HEK293 (cell line): ENCODE results near the gene SYNJ2.

Experiments
- CTCF ChIA-PET: fragments of 350-600 bp; formaldehyde crosslinking; extraction: SDS; loops from one replicate; lab custom pipeline; 2021; ENCODE audit warnings: antibody characterized with exemption; lab: Yijun Ruan, JAX
- POLR2A ChIA-PET: fragments of 300-600 bp; formaldehyde crosslinking; extraction: SDS; loops from one replicate; lab custom pipeline; 2020; ENCODE audit warnings: antibody characterized with exemption, inconsistent platforms; lab: Yijun Ruan, JAX
- H3K27ac ChIP-seq: fragments of 200-500 bp; sonication (Bioruptor generic); 2 replicates; pipeline ENCODE4 v1.5.1; 2014; ENCODE audit warnings: low read depth, low read length, control low read depth, inconsistent platforms; ENCODE audit errors: extremely low read depth
- H3K36me3 ChIP-seq, 2 experiments: fragments of 200-500 bp in 1 of 2; sonication (Bioruptor generic) in 1 of 2; 1 replicate in 1 of 2; 2 replicates in 1 of 2; pipeline ENCODE4 v1.5.1; 2014 to 2017; ENCODE audit warnings: inconsistent platforms in 2 of 2, low read length in 2 of 2; ENCODE audit not compliant: control insufficient read depth in 2 of 2, insufficient read depth in 1 of 2
- H3K4me1 ChIP-seq: fragments of 200-500 bp; sonication (Bioruptor generic); 2 replicates; pipeline ENCODE4 v1.5.1; 2014; ENCODE audit warnings: mild to moderate bottlenecking, low read length, inconsistent platforms; ENCODE audit not compliant: control insufficient read depth, insufficient read depth
- H3K4me3 ChIP-seq: 2 replicates; pipeline ENCODE4 v1.5.1; 2011; ENCODE audit warnings: low read depth, mild to moderate bottlenecking, control low read depth, low read length, moderate library complexity
- H3K9me3 ChIP-seq: fragments of 200-500 bp; sonication (Bioruptor generic); 2 replicates; pipeline ENCODE4 v1.5.1; 2014; ENCODE audit warnings: low read depth, low read length, inconsistent platforms; ENCODE audit not compliant: control insufficient read depth, insufficient read depth
- EGR2 ChIP-seq: fragments of 450-650 bp; formaldehyde crosslinking; IDR thresholded peaks from 2 replicates; pipeline ENCODE4 v1.5.1; 2016; ENCODE audit warnings: low read depth, missing biosample characterization, missing genetic modification characterization
- GLIS1 ChIP-seq: fragments of 450-650 bp; formaldehyde crosslinking; IDR thresholded peaks from 2 replicates; pipeline ENCODE4 v1.5.1; 2016; ENCODE audit warnings: missing biosample characterization, missing genetic modification characterization
- GLIS2 ChIP-seq: fragments of 450-650 bp; formaldehyde crosslinking; IDR thresholded peaks from 2 replicates; pipeline ENCODE4 v1.5.1; 2016; ENCODE audit warnings: missing biosample characterization, missing genetic modification characterization
- HIC1 ChIP-seq: fragments of 450-650 bp; formaldehyde crosslinking; IDR thresholded peaks from 2 replicates; pipeline ENCODE4 v1.5.1; 2016; ENCODE audit warnings: missing biosample characterization, missing genetic modification characterization
- IKZF3 ChIP-seq: fragments of 450-650 bp; IDR thresholded peaks from 2 replicates; pipeline ENCODE4 v1.5.0; 2018; ENCODE audit warnings: missing biosample characterization, mild to moderate bottlenecking, missing genetic modification characterization, moderate library complexity
- KLF1 ChIP-seq: fragments of 450-650 bp; formaldehyde crosslinking; IDR thresholded peaks from 2 replicates; pipeline ENCODE4 v1.5.1; 2016; ENCODE audit warnings: missing biosample characterization, missing genetic modification characterization
- KLF8 ChIP-seq: fragments of 450-650 bp; formaldehyde crosslinking; IDR thresholded peaks from 2 replicates; pipeline ENCODE4 v1.5.1; 2016; ENCODE audit warnings: missing biosample characterization, missing genetic modification characterization
- KLF9 ChIP-seq: fragments of 450-650 bp; formaldehyde crosslinking; IDR thresholded peaks from 2 replicates; pipeline ENCODE4 v1.5.1; 2016; ENCODE audit warnings: missing biosample characterization, missing genetic modification characterization, low read depth
- WT1 ChIP-seq: fragments of 450-650 bp; formaldehyde crosslinking; IDR thresholded peaks from 2 replicates; pipeline ENCODE4 v1.5.1; 2016; ENCODE audit warnings: missing biosample characterization, missing genetic modification characterization
- ZBTB6 ChIP-seq: fragments of 450-650 bp; formaldehyde crosslinking; IDR thresholded peaks from 2 replicates; pipeline ENCODE4 v1.5.1; 2017; ENCODE audit warnings: missing biosample characterization, missing genetic modification characterization
- ZEB2 ChIP-seq: fragments of 450-650 bp; formaldehyde crosslinking; IDR thresholded peaks from 2 replicates; pipeline ENCODE4 v1.5.1; 2016; ENCODE audit warnings: missing biosample characterization, missing genetic modification characterization
- ZFP3 ChIP-seq: fragments of 450-650 bp; formaldehyde crosslinking; IDR thresholded peaks from 2 replicates; pipeline ENCODE4 v1.5.1; 2016; ENCODE audit warnings: low read depth, missing biosample characterization, missing genetic modification characterization
- ZIC2 ChIP-seq: fragments of 450-650 bp; formaldehyde crosslinking; IDR thresholded peaks from 2 replicates; pipeline ENCODE4 v1.5.1; 2016; ENCODE audit warnings: missing biosample characterization, missing genetic modification characterization
- ZNF202 ChIP-seq: fragments of 450-650 bp; formaldehyde crosslinking; IDR thresholded peaks from 2 replicates; pipeline ENCODE4 v1.5.1; 2016; ENCODE audit warnings: missing biosample characterization, missing genetic modification characterization, borderline replicate concordance
- ZNF248 ChIP-seq: fragments of 450-650 bp; formaldehyde crosslinking; IDR thresholded peaks from 2 replicates; pipeline ENCODE4 v1.5.1; 2017; ENCODE audit warnings: missing biosample characterization, missing genetic modification characterization
- ZNF324 ChIP-seq: fragments of 450-650 bp; formaldehyde crosslinking; IDR thresholded peaks from 2 replicates; pipeline ENCODE4 v1.5.1; 2016; ENCODE audit warnings: missing biosample characterization, missing genetic modification characterization
- ZNF335 ChIP-seq: fragments of 450-650 bp; formaldehyde crosslinking; conservative IDR thresholded peaks from 2 replicates; pipeline ENCODE4 v1.5.1; 2016; ENCODE audit warnings: missing biosample characterization, missing genetic modification characterization
- ZNF404 ChIP-seq: fragments of 450-650 bp; formaldehyde crosslinking; IDR thresholded peaks from 2 replicates; pipeline ENCODE4 v1.5.1; 2017; ENCODE audit warnings: missing biosample characterization, missing genetic modification characterization
- ZNF548 ChIP-seq: fragments of 450-650 bp; formaldehyde crosslinking; IDR thresholded peaks from 2 replicates; pipeline ENCODE4 v1.5.1; 2016; ENCODE audit warnings: missing biosample characterization, missing genetic modification characterization
- ZNF555 ChIP-seq: fragments of 450-650 bp; formaldehyde crosslinking; conservative IDR thresholded peaks from 2 replicates; pipeline ENCODE4 v1.5.1; 2017; ENCODE audit warnings: missing biosample characterization, mild to moderate bottlenecking, missing genetic modification characterization, inconsistent platforms
- ZNF626 ChIP-seq: fragments of 450-650 bp; sonication (Bioruptor Pico); formaldehyde crosslinking; IDR thresholded peaks from 2 replicates; pipeline ENCODE4 v1.5.1; 2018; ENCODE audit warnings: missing biosample characterization, missing genetic modification characterization, inconsistent platforms
- ZNF629 ChIP-seq: fragments of 450-650 bp; formaldehyde crosslinking; IDR thresholded peaks from 2 replicates; pipeline ENCODE4 v1.5.1; 2017; ENCODE audit warnings: missing biosample characterization, missing genetic modification characterization
- ZNF670 ChIP-seq: fragments of 450-650 bp; formaldehyde crosslinking; IDR thresholded peaks from 2 replicates; pipeline ENCODE4 v1.5.1; 2016; ENCODE audit warnings: missing biosample characterization, missing genetic modification characterization, low read depth
- ZNF776 ChIP-seq: fragments of 450-650 bp; formaldehyde crosslinking; IDR thresholded peaks from 2 replicates; pipeline ENCODE4 v1.5.0; 2017; ENCODE audit warnings: missing biosample characterization, missing genetic modification characterization, borderline replicate concordance
- ZSCAN30 ChIP-seq: fragments of 450-650 bp; IDR thresholded peaks from 2 replicates; pipeline ENCODE4 v1.5.1; 2018; ENCODE audit warnings: missing biosample characterization, mild to moderate bottlenecking, missing genetic modification characterization, moderate library complexity
- ZXDB ChIP-seq: fragments of 450-650 bp; formaldehyde crosslinking; IDR thresholded peaks from 2 replicates; pipeline ENCODE4 v1.5.1; 2016; ENCODE audit warnings: missing biosample characterization, missing genetic modification characterization
- TF ChIP-seq, protein P1 (sequence below): fragments of 450-650 bp; formaldehyde crosslinking; IDR thresholded peaks from 2 replicates; pipeline ENCODE4 v1.5.1; 2016; ENCODE audit warnings: missing biosample characterization, missing genetic modification characterization
- TF ChIP-seq, protein P2 (sequence below): fragments of 450-650 bp; formaldehyde crosslinking; IDR thresholded peaks from 2 replicates; pipeline ENCODE4 v1.5.1; 2016; ENCODE audit warnings: missing biosample characterization, missing genetic modification characterization, low read depth

SYNJ2 gene

DNA sequence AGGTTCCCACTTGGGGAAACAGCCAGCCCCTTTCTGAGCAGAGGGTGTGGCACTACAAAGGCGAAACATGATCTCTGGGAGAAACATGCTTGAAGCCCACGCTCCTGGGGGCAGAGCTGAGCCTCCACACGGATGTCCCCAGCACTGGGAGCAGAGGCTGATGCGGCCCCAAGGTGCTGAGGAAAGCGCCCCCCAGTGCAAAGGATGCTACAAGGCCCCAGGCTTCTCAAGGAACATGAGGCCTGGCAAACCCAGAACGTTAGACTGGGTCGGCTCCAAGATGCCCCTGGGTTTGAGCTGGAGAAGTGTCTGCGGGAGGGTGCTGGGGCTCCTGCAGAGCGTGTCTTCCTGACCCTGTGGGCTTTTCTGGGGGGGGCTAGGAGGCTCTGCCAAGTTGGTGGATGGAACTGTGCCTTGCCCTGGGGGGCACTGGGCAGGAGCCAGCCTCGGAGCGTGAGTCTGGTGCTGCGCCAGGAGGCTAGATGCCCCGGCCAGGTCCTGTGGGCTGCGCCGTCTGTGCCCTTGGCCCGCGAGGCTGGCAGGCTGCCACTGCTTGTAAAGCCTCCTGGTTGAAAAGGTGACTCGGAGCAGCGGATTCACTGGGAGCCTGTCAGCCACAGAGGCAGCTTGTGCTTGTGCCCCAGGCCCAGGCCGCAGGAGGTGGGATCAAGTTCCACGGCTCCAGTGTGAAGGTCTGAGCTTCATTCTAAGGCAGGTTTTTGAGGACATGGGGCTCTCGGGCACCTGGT, 8.1 kb downstream of the SYNJ2 start (continued):
- TF ChIP-seq ZXDB (0 out of 2 replicates have a peak, but pooled peaks have one; percentile 45), ZSCAN30 (tag by site-specific recombination) (0 out of 2 replicates have a peak, but pooled peaks have one; percentile 26), ZNF626 (no peak), IKZF3 (tag by site-specific recombination) (0 out of 2 replicates have a peak, but pooled peaks have one; percentile 10), KLF9 (tag by site-specific recombination) (peak; percentile 73), ZNF404 (no peak), ZNF202 (tag by site-specific recombination) (no peak), ZFP3 (no peak), WT1 (tag by site-specific recombination) (0 out of 2 replicates have a peak, but pooled peaks have one; percentile 8), ZEB2 (tag by site-specific recombination) (peak; percentile 27; the same call in 1 of the 2 replicates), HIC1 (peak; percentile 80; the same call in 1 of the 2 replicates), ZNF335 (0 out of 2 replicates have a peak, but pooled peaks have one; percentile 11), KLF1 (0 out of 2 replicates have a peak, but pooled peaks have one; percentile 30), EGR2 (tag by site-specific recombination) (peak; percentile 76), ZNF629 (tag by site-specific recombination) (0 out of 2 replicates have a peak, but pooled peaks have one; percentile 10), GLIS1 (tag by site-specific recombination) (peak; percentile 97), ZIC2 (peak; percentile 91), GLIS2 (tag by site-specific recombination) (peak; percentile 95)
- TF ChIP-seq, protein P1, sequence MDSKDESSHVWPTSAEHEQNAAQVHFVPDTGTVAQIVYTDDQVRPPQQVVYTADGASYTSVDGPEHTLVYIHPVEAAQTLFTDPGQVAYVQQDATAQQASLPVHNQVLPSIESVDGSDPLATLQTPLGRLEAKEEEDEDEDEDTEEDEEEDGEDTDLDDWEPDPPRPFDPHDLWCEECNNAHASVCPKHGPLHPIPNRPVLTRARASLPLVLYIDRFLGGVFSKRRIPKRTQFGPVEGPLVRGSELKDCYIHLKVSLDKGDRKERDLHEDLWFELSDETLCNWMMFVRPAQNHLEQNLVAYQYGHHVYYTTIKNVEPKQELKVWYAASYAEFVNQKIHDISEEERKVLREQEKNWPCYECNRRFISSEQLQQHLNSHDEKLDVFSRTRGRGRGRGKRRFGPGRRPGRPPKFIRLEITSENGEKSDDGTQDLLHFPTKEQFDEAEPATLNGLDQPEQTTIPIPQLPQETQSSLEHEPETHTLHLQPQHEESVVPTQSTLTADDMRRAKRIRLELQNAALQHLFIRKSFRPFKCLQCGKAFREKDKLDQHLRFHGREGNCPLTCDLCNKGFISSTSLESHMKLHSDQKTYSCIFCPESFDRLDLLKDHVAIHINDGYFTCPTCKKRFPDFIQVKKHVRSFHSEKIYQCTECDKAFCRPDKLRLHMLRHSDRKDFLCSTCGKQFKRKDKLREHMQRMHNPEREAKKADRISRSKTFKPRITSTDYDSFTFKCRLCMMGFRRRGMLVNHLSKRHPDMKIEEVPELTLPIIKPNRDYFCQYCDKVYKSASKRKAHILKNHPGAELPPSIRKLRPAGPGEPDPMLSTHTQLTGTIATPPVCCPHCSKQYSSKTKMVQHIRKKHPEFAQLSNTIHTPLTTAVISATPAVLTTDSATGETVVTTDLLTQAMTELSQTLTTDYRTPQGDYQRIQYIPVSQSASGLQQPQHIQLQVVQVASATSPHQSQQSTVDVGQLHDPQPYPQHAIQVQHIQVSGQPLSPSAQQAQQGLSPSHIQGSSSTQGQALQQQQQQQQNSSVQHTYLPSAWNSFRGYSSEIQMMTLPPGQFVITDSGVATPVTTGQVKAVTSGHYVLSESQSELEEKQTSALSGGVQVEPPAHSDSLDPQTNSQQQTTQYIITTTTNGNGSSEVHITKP = peak; percentile 96

GRCh38 chr6:157990321-157991066, 8.8 kb downstream of the SYNJ2 start:
- Histone ChIP-seq H3K4me1 (peaks cover 19% of the 10 kb centered on the region), H3K9me3 (no peaks in the 10 kb centered on the region), H3K36me3 (no peaks in the 10 kb centered on the region), H3K4me3 (no peak overlapping the region), H3K27ac (peak overlapping the region; percentile 42; the same call in 1 of the 2 replicates)
- CTCF ChIA-PET = interaction anchor here (0.6 to 1.9 kb wide), 4 partner anchors 16 to 40 kb away, joined by 3 to 8 read pairs (median 4); no protein-coding TSS in a partner anchor
- POLR2A ChIA-PET = interaction anchor here (0.7 to 3.1 kb wide), 7 partner anchors 9 to 82 kb away, joined by 3 to 9 read pairs (median 5); no protein-coding TSS in a partner anchor
- TF ChIP-seq ZBTB6 (tag by site-specific recombination) (no peak), ZNF324 (tag by site-specific recombination) (no peak), KLF8 (tag by site-specific recombination) (no peak), ZNF776 (tag by site-specific recombination) (no peak), ZNF248 (tag by site-specific recombination) (no peak), ZNF548 (tag by site-specific recombination) (no peak), ZNF670 (no peak), ZNF555 (tag by site-specific recombination) (no peak)
- TF ChIP-seq, protein P2, sequence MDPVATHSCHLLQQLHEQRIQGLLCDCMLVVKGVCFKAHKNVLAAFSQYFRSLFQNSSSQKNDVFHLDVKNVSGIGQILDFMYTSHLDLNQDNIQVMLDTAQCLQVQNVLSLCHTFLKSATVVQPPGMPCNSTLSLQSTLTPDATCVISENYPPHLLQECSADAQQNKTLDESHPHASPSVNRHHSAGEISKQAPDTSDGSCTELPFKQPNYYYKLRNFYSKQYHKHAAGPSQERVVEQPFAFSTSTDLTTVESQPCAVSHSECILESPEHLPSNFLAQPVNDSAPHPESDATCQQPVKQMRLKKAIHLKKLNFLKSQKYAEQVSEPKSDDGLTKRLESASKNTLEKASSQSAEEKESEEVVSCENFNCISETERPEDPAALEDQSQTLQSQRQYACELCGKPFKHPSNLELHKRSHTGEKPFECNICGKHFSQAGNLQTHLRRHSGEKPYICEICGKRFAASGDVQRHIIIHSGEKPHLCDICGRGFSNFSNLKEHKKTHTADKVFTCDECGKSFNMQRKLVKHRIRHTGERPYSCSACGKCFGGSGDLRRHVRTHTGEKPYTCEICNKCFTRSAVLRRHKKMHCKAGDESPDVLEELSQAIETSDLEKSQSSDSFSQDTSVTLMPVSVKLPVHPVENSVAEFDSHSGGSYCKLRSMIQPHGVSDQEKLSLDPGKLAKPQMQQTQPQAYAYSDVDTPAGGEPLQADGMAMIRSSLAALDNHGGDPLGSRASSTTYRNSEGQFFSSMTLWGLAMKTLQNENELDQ = no peak
